ENCODE data around the gene INPP1. TPM values are rescaled to one million over a fixed set of nuclear protein-coding genes. Genes with fewer than 3 reads are reported as not detected.
A peak's percentile ranks its signal among the peaks of the same experiment; 100 is the strongest.

INPP1 gene
- total RNA-seq, 4 donors from 2014 or later: 5.6 to 9.9 (median 8.0) TPM

DNA sequence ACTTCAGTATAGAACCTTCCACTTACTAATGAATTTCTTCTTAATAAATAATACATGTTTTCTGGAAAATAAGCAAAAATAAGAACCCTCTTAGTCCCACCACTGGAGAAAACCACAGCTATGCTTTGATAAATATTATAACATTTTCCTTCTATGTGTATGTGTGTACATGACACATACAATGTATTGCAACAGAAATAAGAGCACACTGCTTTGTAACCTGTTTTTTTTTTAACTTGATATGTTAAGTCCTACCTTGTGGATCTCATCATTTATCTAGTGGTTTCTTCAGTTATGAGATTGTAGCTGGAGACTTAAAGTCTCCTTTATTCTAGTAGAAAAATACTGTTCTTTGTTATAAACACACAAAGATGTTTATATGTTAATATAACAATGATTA, 17.2 kb downstream of the INPP1 start:
- H3K27ac ChIP-seq: peak overlapping the region in 1 of 4 donors; percentile 76
- no peak for DNase-seq
- H3K4me3 ChIP-seq: no peak overlapping the region
- no peak for ATAC-seq
- H3K27me3 ChIP-seq: no peaks in the 10 kb centered on the region
- peaks cover 17 to 27% of the 10 kb centered on the region in 2 donors for H3K4me1 ChIP-seq
- no peaks in the 10 kb centered on the region for H3K36me3 ChIP-seq
- TF ChIP-seq, protein P1, sequence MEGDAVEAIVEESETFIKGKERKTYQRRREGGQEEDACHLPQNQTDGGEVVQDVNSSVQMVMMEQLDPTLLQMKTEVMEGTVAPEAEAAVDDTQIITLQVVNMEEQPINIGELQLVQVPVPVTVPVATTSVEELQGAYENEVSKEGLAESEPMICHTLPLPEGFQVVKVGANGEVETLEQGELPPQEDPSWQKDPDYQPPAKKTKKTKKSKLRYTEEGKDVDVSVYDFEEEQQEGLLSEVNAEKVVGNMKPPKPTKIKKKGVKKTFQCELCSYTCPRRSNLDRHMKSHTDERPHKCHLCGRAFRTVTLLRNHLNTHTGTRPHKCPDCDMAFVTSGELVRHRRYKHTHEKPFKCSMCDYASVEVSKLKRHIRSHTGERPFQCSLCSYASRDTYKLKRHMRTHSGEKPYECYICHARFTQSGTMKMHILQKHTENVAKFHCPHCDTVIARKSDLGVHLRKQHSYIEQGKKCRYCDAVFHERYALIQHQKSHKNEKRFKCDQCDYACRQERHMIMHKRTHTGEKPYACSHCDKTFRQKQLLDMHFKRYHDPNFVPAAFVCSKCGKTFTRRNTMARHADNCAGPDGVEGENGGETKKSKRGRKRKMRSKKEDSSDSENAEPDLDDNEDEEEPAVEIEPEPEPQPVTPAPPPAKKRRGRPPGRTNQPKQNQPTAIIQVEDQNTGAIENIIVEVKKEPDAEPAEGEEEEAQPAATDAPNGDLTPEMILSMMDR (IDR thresholded peaks at IDR 0.05 in 4 of 5, conservative IDR thresholded peaks at IDR 0.05 in 1 of 5): no peak
- TF ChIP-seq POLR2A (IDR thresholded peaks at IDR 0.05): no peak
- in situ Hi-C loops (cut with MboI; ENCODE audit: low sequenced_read_pairs in 4 of 4): loop anchor here in 1 of 4 donors (25.0 kb wide), 1 partner anchor 273 kb away; no protein-coding TSS in a partner anchor
- no peaks in the 10 kb centered on the region for H3K9me3 ChIP-seq
- intact Hi-C loops (cut with DNase I; ENCODE audit: low total_unique reads): no loop called here

DNA sequence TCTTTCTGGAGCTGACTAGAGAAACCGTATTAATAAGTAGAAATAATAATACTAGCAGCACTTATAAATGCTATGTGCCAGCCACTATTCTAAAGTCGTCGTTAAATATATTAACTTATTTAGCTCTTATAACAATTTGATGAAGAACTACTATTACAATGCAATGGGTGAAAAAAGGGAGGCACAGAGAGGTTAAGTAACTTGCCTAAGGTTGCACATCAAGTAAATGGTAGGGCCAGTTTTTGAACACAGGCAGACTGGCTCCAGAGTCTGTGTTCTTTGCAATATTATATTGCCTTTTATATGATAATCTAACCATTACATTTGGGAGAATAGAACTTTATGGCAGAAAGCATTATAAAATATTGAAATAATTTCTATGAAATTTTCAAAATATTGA, 17.6 kb downstream of the INPP1 start:
- intact Hi-C loops (cut with DNase I; ENCODE audit: low total_unique reads) (no loop called here), in situ Hi-C loops (cut with MboI; ENCODE audit: low sequenced_read_pairs in 4 of 4) (loop anchor here in 1 of 4 donors (25.0 kb wide), 1 partner anchor 274 kb away; no protein-coding TSS in a partner anchor)
- peak overlapping the region in 1 of 4 donors; percentile 76 for H3K27ac ChIP-seq
- no peaks in the 10 kb centered on the region for H3K9me3 ChIP-seq
- DNase-seq (no peak), ATAC-seq (no peak)
- no peaks in the 10 kb centered on the region for H3K27me3 ChIP-seq
- peaks cover 17 to 27% of the 10 kb centered on the region in 2 donors for H3K4me1 ChIP-seq
- TF ChIP-seq, protein P1 (IDR thresholded peaks at IDR 0.05 in 4 of 5, conservative IDR thresholded peaks at IDR 0.05 in 1 of 5): no peak
- no peak for TF ChIP-seq POLR2A (IDR thresholded peaks at IDR 0.05)
- H3K36me3 ChIP-seq: no peaks in the 10 kb centered on the region
- no peak overlapping the region for H3K4me3 ChIP-seq

DNA sequence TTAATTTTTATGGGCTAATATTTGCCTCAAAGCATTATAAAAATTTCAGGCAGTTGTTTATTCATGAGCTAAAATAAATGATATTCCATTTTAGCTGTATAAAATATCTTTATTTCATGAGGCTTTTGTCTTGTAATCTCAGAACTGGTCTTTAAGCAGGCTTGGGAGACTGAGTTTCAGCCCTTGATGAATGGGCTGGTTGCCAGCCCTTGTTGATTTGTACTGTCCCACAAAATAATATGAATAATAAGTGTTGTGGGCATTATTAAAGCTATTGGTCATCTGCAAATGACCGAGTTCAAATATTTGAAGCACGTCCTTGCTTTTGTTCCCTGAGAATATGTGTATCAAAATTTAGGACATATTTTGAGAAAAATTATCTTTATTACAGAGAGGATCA, 18.2 kb downstream of the INPP1 start:
- TF ChIP-seq POLR2A (IDR thresholded peaks at IDR 0.05): no peak
- TF ChIP-seq, protein P1 (IDR thresholded peaks at IDR 0.05 in 4 of 5, conservative IDR thresholded peaks at IDR 0.05 in 1 of 5): no peak
- no peak for ATAC-seq

DNA sequence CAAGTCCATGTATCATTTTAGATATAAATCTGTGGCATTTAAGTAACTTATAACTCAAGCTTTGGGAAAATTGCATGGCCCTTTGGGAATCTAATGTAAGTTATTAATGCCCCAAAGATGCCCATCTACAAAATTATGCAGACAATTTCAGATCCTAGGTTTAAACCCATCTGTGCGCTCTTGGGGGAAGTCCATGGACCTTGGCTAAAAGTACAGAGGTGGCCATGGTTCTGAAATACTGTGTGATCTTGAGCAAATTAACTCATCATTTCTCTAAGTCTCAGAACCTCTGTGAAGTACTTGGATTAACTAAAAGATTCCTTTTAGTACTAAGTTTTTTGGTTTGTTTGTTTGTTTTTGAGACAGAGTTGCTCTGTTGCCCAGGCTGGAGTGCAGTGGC, 19.5 kb downstream of the INPP1 start:
- Histone ChIP-seq H3K27me3 (no peaks in the 10 kb centered on the region), H3K27ac (no peak overlapping the region), H3K4me3 (no peak overlapping the region), H3K9me3 (no peaks in the 10 kb centered on the region), H3K36me3 (peaks cover 0 to 3% of the 10 kb centered on the region in 2 donors), H3K4me1 (peaks cover 17 to 18% of the 10 kb centered on the region in 2 donors)
- ATAC-seq (no peak), DNase-seq (no peak)
- TF ChIP-seq POLR2A (IDR thresholded peaks at IDR 0.05): no peak
- TF ChIP-seq, protein P1 (IDR thresholded peaks at IDR 0.05 in 4 of 5, conservative IDR thresholded peaks at IDR 0.05 in 1 of 5): no peak
- in situ Hi-C loops (cut with MboI; ENCODE audit: low sequenced_read_pairs in 4 of 4): loop anchor here in 1 of 4 donors (25.0 kb wide), 1 partner anchor 276 kb away; no protein-coding TSS in a partner anchor
- intact Hi-C loops (cut with DNase I; ENCODE audit: low total_unique reads): no loop called here

More for the DNA sequence above, 18.2 kb downstream of the INPP1 start:
- Histone ChIP-seq H3K4me1 (peaks cover 17 to 27% of the 10 kb centered on the region in 2 donors), H3K9me3 (no peaks in the 10 kb centered on the region), H3K27me3 (no peaks in the 10 kb centered on the region), H3K4me3 (no peak overlapping the region), H3K27ac (no peak overlapping the region), H3K36me3 (no peaks in the 10 kb centered on the region)
- no peak for DNase-seq
- intact Hi-C loops (cut with DNase I; ENCODE audit: low total_unique reads) (no loop called here), in situ Hi-C loops (cut with MboI; ENCODE audit: low sequenced_read_pairs in 4 of 4) (loop anchor here in 1 of 4 donors (25.0 kb wide), 1 partner anchor 274 kb away; no protein-coding TSS in a partner anchor)

Measured in gastrocnemius medialis (tissue), 4 donors.